Head of caudate nucleus (tissue), 42 donors: Measurements from ENCODE around the gene HCAR2.
"Not testable (repeated sequence)": the region's sequence is repeated elsewhere in the genome, so short reads cannot be mapped to it uniquely, and the experiment has no call there.

ENCODE experiments used
- DNase-seq, 42 donors: peaks; one replicate each; pipeline versions ENCODE4 v3.0.0 to v3.0.0-alpha.2; 2020 to 2021; ENCODE audit warnings: mixed read lengths in 7 of 42
- intact Hi-C: fragments of 100-400 bp; cut with DNase I; formaldehyde crosslinking; loops from one replicate; pipeline ENCODE4 v1.15.0; 2022

Gene HCAR2

GRCh38 chr12:122702890-122703611 is at the start of gene HCAR2:
HCAR2 (minus strand) TSS chr12:122703357; CDS start chr12:122703283, 74 bp downstream.
- intact Hi-C loops: not testable (repeated sequence)
- DNase-seq: peak in 6 of 42 donors; percentile 8 to 52 (median 11)

GRCh38 chr12:122752464-122753318 is 49.5 kb upstream of the HCAR2 start, which contains the start of gene DENR:
DENR (plus strand) TSS chr12:122752824; CDS start chr12:122753702, 878 bp downstream.
- intact Hi-C loops: loop anchor here (5.0 kb wide), 2 partner anchors 115 to 225 kb away; partner anchors contain the start of genes KNTC1 and RSRC2

GRCh38 chr12:122750781-122751515 is 47.8 kb upstream of the HCAR2 start:
- peak in 1 of 42 donors; percentile 3 for DNase-seq
- intact Hi-C loops: loop anchor here (5.0 kb wide), 2 partner anchors 114 to 224 kb away; partner anchors contain the start of genes KNTC1 and RSRC2

More at GRCh38 chr12:122752464-122753318, 49.5 kb upstream of the HCAR2 start, which contains the start of gene DENR:
- peak; percentile 94 to 99 (median 97) for DNase-seq

GRCh38 chr12:122749569-122750332 is 46.6 kb upstream of the HCAR2 start:
- intact Hi-C loops: loop anchor here (5.0 kb wide), 2 partner anchors 112 to 222 kb away; partner anchors contain the start of genes KNTC1 and RSRC2
- peak in 1 of 42 donors; percentile 19 for DNase-seq

GRCh38 chr12:122747224-122748135 is 44.3 kb upstream of the HCAR2 start:
- intact Hi-C loops: no loop called here
- peak in 1 of 42 donors; percentile 9 for DNase-seq

- intact Hi-C loops: no loop called here
- DNase-seq: peak in 13 of 42 donors; percentile 4 to 47 (median 32)
These were observed 40.9 kb upstream of the HCAR2 start for GRCh38 chr12:122743895-122744525.

GRCh38 chr12:122740351-122740750 is 37.2 kb upstream of the HCAR2 start:
- DNase-seq: peak in 2 of 42 donors; percentile 7 to 27
- intact Hi-C loops: no loop called here

GRCh38 chr12:122738571-122738970 is 35.4 kb upstream of the HCAR2 start:
- intact Hi-C loops: no loop called here
- DNase-seq: peak in 1 of 42 donors; percentile 3

- intact Hi-C loops: no loop called here
These were observed 29.5 kb upstream of the HCAR2 start for GRCh38 chr12:122732611-122733010.

GRCh38 chr12:122732170-122732569 is 29.0 kb upstream of the HCAR2 start:
- intact Hi-C loops: no loop called here
- peak in 1 of 42 donors; percentile 0 for DNase-seq

More at GRCh38 chr12:122732611-122733010, 29.5 kb upstream of the HCAR2 start:
- no peak for DNase-seq

GRCh38 chr12:122730215-122731014 is 27.3 kb upstream of the HCAR2 start, which contains the start of gene HCAR1:
HCAR1 (minus strand) TSS chr12:122730844; CDS start chr12:122730339, 505 bp downstream.
- intact Hi-C loops: no loop called here
- DNase-seq: peak in 1 of 42 donors; percentile 35

- peak in 1 of 42 donors; percentile 22 for DNase-seq
- intact Hi-C loops: no loop called here
These were observed 26.5 kb upstream of the HCAR2 start for GRCh38 chr12:122729583-122730214.

GRCh38 chr12:122726080-122726558 is 23.0 kb upstream of the HCAR2 start:
- peak in 17 of 42 donors; percentile 7 to 64 (median 35) for DNase-seq
- intact Hi-C loops: no loop called here

- peak in 1 of 42 donors; percentile 34 for DNase-seq
- intact Hi-C loops: no loop called here
These were observed 22.4 kb upstream of the HCAR2 start for GRCh38 chr12:122725452-122726079.
